C4-2B (cell line): ENCODE results near the gene GIMD1.
"Not testable (repeated sequence)": the region's sequence is repeated elsewhere in the genome, so short reads cannot be mapped to it uniquely, and the experiment has no call there.

Experiments used
- H3K27ac ChIP-seq: fragments of 450-650 bp; 2 replicates; pipeline ENCODE4 v1.5.1; 2017
- CTCF ChIP-seq: fragments of 450-650 bp; conservative IDR thresholded peaks from 2 replicates; pipeline ENCODE4 v1.5.1; 2017; ENCODE audit warnings: mild to moderate bottlenecking
- ZFX ChIP-seq: fragments of 450-650 bp; IDR thresholded peaks from 2 replicates; pipeline ENCODE4 v1.6.1; 2017

The GIMD1 gene

DNA sequence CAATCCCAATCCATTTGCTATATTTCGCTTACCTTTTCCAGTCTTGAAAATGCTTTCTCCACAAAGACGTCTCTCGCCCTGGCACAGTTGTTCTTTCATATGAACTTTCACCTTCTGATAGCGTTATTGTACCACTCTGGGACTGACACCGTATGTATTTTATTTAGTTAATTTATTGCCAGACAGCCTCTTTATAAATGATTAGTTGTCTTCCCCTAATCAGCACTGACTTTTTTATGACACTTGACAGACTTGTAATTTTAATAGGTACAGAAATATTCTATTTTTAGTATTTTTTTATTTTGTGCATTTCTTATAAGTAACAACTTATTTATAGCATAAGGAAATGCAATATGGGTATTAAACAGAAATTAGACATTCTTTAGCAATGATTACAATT lies at the start of gene GIMD1:
Gene GIMD1 (minus strand): TSS at position 101 of the 400 bp plus-strand sequence. CDS start 1,343 bp downstream, outside the sequence.
- no peak within 1 kb of the TSS for H3K27ac ChIP-seq
- TF ChIP-seq CTCF (no peak), ZFX (no peak)

DNA sequence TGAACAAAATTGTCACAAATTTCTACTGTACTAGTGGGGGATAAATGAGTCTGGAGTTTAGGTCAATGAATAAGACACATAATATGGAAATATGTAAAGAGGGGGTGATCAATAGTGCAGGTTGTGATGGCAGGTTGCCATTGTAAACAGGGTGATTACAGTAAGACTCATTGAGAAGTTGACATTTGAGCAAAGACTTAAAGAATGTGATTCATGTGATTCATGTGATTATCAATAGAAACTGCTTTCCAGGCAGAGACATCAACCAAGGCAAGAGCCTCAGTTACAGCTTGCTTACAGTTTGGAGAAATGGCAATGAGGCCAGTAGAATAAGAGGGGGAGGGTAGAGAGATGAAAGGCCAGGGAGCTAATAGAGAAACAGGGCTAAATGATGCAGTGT lies 45.8 kb upstream of the GIMD1 start:
- no peak overlapping the region for H3K27ac ChIP-seq
- TF ChIP-seq ZFX (no peak), CTCF (no peak)

- no peak for TF ChIP-seq CTCF
- TF ChIP-seq ZFX, result no peak
- no peak overlapping the region for H3K27ac ChIP-seq
Measured at GRCh38 chr4:106409901-106410889, 41.6 kb upstream of the GIMD1 start.

GRCh38 chr4:106408004-106408403 lies 39.4 kb upstream of the GIMD1 start:
- H3K27ac ChIP-seq, result not testable (repeated sequence)

DNA sequence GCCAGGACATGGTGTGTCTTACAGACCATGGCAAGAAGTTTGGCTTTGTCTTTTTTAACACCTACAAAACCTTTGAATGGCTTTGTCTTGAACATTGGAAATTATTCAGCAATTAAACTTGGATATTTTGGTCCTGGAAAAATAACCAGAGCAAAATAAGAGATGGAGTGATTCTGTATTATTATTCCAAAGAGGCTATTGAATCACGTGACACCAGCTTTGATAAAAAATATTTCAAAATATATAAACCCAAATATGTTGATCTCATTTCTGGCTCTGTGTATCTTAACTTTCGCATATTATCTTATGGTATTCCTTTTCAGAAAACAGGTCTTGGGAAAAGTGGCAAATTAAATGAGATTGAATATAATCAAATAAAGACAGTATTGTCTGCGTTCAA lies 32.6 kb upstream of the GIMD1 start:
- H3K27ac ChIP-seq, result no peak overlapping the region
- TF ChIP-seq CTCF, result no peak
- no peak for TF ChIP-seq ZFX

- not testable (repeated sequence) for H3K27ac ChIP-seq
Measured at GRCh38 chr4:106398898-106399297, 30.3 kb upstream of the GIMD1 start.

DNA sequence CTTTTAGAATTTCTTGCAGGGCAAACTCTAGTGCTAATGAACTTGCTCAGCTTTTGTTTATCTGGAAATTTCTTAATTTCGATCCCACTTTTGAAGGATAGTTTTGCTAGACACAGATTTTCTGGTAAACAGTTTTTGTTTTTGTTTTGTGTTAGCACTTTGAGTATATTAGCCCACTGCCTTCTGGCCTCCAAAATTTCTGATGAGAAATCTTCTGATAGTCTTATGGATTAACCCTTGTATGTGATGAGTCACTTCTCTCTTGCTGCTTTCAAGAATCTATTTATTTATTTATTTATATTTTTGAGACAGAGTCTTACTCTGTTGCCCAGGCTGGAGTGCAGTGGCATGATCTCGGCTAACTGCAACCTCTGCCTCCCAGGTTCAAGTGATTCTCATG lies 27.0 kb upstream of the GIMD1 start:
- H3K27ac ChIP-seq, result no peak overlapping the region

More for the DNA sequence above, 27.0 kb upstream of the GIMD1 start:
- TF ChIP-seq ZFX (no peak), CTCF (no peak)
